H7 (cell line): ENCODE measurements around the gene TBL3. TPM values are rescaled to one million over a fixed set of nuclear protein-coding genes. Genes with fewer than 3 reads are reported as not detected.
A peak's percentile ranks its signal among the peaks of the same experiment; 100 is the strongest.

ENCODE experiments used
- DNase-seq: peaks from one replicate; pipeline ENCODE4 v3.0.0; 2012
- H3K27me3 ChIP-seq: 2 replicates; pipeline ENCODE4 v1.6.0; 2011; ENCODE audit warnings: mild to moderate bottlenecking, low read length; ENCODE audit not compliant: control insufficient read depth, insufficient read depth
- H3K36me3 ChIP-seq: replicated peaks from 2 replicates; pipeline ENCODE4 v1.5.1; 2011; ENCODE audit warnings: low read length; ENCODE audit not compliant: control insufficient read depth, insufficient read depth
- H3K4me3 ChIP-seq: 2 replicates; pipeline ENCODE4 v1.5.1; 2011; ENCODE audit warnings: low read depth, mild to moderate bottlenecking, control low read depth, low read length, moderate library complexity; ENCODE audit not compliant: insufficient read depth
- total RNA-seq: library from RNA; depleted of rRNA; stranded (reverse); fragments of >200 nt; shearing (Covaris generic); gene quantifications from 2 replicates; pipeline ENCODE4 v1.2.3, GENCODE V29; 2014

Gene TBL3
- total RNA-seq, 1 experiment from 2014 or later = 104 TPM

DNA sequence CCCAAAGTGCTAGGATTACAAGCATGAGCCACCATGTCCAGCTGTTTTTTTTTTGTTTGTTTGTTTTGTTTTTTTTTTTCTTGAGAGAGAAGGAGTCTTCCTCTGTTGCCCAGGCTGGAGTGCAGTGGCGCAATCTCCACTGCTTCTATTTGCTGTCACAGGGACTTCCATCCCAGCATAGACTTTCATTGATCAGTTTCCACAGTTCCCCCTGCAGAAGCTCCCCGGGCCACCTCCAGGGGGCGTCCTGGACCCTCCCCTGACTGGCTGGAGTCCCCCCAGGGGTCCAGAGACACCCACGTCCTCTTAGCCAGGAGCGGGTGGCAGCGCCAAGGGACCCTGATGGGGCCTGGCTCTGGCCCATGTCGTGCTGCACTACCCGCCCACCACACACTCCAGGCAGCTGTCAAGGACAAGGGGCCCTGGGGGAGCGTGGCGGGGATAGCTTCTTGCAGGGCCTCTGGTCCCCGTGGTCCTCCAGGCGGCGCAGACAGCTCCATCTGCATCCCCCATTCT, 44.6 kb downstream of the TBL3 start:
- Histone ChIP-seq H3K4me3 (no peak overlapping the region), H3K27me3 (peaks cover 26% of the 10 kb centered on the region), H3K36me3 (no peaks in the 10 kb centered on the region)
- DNase-seq = peak; percentile 85

- no peaks in the 10 kb centered on the region for H3K36me3 ChIP-seq
- DNase-seq = peak; percentile 92
- H3K27me3 ChIP-seq = peaks cover 32% of the 10 kb centered on the region
- H3K4me3 ChIP-seq = peak within 1 kb of the TSS; percentile 48
Measured at GRCh38 chr16:2019518-2019920, 47.7 kb downstream of the TBL3 start, which contains the start of gene NPW. NPW (plus strand) TSS chr16:2019785.

- DNase-seq = peak; percentile 86
Measured at GRCh38 chr16:2019921-2020831, 48.3 kb downstream of the TBL3 start.

DNA sequence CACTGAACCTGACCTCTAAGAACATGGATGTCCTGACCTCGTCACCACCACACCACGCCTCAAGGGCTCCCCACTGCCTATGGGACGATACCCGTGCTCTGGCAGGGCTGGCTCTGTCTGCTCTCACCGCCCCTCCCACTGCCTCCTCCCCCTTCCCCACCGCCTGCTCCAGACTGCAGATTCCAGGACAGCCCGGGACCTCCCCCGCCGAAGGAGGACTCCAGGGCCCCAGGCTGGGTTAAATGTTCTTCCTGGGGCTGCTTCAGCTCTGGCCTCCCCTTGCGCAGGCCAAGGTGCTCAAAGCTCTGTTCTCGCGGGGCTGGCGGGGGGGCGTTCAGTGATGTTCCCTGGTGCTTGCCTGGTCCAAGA, 50.9 kb downstream of the TBL3 start:
- Histone ChIP-seq H3K4me3 (peak overlapping the region; percentile 40), H3K36me3 (no peaks in the 10 kb centered on the region), H3K27me3 (peaks cover 45% of the 10 kb centered on the region)
- peak; percentile 96 for DNase-seq

More at GRCh38 chr16:2019921-2020831, 48.3 kb downstream of the TBL3 start:
- peak overlapping the region; percentile 48 for H3K4me3 ChIP-seq
- peaks cover 32% of the 10 kb centered on the region for H3K27me3 ChIP-seq
- H3K36me3 ChIP-seq = no peaks in the 10 kb centered on the region

GRCh38 chr16:2023092-2024031, 51.5 kb downstream of the TBL3 start:
- H3K27me3 ChIP-seq = peaks cover 45% of the 10 kb centered on the region
- H3K4me3 ChIP-seq = peak overlapping the region; percentile 40

DNA sequence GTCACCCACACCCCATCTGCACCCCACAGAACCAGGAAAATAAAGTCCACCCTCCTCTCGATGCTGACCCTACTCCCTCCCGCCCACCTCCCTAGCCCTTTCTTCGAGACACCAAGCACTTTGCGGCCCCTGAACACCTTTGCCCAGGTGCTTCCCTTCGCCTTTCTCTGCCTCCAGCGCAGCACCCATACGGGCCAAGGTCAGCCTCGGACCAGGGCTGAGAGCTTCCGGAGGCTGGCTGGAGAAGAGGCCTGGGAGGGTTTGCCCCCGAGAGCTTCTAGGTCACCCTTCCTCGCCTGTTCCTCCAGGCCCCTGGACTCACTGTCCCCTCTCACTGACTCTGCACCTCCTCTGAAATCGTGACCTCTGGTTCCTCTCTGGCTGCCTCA, 52.2 kb downstream of the TBL3 start:
- Histone ChIP-seq H3K36me3 (no peaks in the 10 kb centered on the region), H3K4me3 (peak overlapping the region; percentile 40; the same call in 1 of the 2 replicates), H3K27me3 (peaks cover 42% of the 10 kb centered on the region)
- peak; percentile 75 for DNase-seq

More at GRCh38 chr16:2023092-2024031, 51.5 kb downstream of the TBL3 start:
- DNase-seq = peak; percentile 99
- H3K36me3 ChIP-seq = no peaks in the 10 kb centered on the region

- no peak overlapping the region for H3K4me3 ChIP-seq
- no peaks in the 10 kb centered on the region for H3K36me3 ChIP-seq
- no peak for DNase-seq
- H3K27me3 ChIP-seq = peaks cover 30% of the 10 kb centered on the region
Measured at GRCh38 chr16:2025251-2025650, 53.4 kb downstream of the TBL3 start.

DNA sequence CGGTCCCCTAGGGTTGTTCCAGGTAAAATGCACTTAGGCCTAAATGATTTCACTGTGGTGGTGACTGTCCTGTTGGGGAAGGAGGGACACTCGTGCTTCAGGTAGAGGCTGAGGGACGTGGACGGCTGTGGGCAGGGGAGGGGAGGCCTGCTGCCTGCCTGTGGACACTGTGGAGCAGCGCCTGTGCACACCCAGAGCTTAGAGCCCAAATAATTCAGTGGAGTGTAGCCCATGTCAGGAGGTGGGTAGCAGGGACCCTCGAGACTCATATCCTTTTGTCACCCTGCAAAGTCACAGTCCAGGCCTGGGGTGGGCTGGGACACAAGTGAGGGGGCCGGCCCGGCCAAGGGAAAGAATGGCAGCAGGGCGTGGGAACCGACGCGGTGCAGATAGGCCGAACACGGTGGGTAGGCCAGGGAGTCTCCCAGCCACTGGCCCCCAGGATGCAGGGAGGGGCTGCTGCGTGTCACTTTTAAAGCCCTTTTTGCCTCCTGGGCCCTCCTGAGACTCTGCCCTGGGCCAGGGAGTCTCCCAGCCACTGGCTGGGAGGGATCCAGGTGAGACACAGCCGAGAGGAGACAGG, 54.1 kb downstream of the TBL3 start:
- Histone ChIP-seq H3K4me3 (no peak overlapping the region; the same call in 1 of the 2 replicates), H3K36me3 (no peaks in the 10 kb centered on the region), H3K27me3 (peaks cover 22% of the 10 kb centered on the region)
- no peak for DNase-seq

DNA sequence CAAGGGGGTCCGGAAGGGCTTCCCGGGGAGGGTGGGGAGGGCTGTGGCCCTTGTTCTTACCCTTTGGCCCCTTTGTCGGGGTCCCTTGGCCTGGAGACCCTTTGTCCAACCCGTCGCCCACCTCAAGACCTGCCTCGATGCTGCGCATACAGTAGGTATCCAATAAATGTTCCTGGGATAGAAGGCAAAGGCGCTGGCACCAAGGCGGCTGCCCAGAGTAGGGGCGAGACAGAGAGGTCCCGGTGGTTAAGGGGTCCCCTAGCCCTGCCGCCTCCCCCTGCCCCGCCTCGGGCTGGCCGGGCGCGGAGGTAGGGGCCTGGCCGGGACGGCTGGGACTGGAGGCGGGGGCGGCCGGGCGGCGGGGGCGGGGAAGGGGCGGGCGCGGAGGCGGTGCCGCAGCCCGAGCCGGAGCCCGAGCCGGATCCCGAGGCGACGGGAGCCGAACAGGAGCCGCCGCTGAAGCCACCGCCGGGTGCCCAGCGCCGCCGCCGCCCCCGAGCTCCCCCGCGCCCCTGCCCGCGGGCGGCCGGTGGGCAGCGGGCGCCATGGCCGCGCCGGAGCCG, 54.7 kb downstream of the TBL3 start, which contains the start of gene NHERF2:
Gene NHERF2 (plus strand): TSS at position 442 of the 563 bp plus-strand sequence. CDS start 104 bp downstream, at position 546.
- DNase-seq = peak; percentile 96
- Histone ChIP-seq H3K36me3 (no peaks in the 10 kb centered on the region), H3K4me3 (peak within 1 kb of the TSS; percentile 54), H3K27me3 (peaks cover 19% of the 10 kb centered on the region)

DNA sequence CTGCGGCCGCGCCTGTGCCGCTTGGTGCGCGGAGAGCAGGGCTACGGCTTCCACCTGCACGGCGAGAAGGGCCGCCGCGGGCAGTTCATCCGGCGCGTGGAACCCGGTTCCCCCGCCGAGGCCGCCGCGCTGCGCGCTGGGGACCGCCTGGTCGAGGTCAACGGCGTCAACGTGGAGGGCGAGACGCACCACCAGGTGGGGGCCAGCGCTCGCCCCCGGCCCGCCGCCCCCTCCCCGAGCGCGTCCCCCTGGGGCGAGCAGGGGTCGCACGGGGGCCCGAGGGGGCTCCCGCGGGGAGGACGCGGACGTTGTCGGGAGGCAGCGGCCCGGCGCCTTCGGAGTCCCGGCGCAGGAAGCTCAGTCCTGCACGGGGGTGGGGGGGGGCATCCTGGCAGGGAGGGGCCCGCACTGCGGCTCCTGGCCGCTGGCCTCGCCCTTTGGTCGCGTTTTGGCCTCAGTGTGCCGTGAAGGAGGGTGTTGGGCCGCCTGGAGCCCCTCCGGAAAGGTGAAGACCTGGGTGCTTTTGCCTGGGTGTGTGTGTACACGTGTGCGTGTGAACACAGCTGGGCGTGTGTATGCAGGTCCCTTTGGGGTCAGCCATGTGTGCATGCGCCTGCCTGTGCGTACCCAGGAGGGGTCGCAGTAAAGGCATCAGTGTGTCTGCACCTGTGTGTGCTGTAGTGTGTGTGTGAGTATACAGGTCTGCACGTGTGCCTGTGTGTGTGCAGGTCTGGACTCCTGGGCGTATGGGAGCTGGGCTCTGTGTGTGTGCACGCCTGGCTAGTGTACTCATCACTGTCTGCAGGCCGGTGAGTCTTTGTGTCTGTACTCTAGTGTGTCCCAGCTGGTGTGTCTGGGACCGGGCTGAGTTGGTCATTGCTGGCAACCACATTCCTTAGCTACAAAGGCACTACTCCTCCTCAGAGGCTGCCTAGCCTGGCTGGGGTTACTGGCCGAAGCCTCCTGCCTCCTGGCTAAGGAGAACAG, 55.5 kb downstream of the TBL3 start:
- peaks cover 16% of the 10 kb centered on the region for H3K27me3 ChIP-seq
- peak; percentile 86 for DNase-seq

GRCh38 chr16:2028146-2028545, 56.3 kb downstream of the TBL3 start:
- no peak for DNase-seq
- Histone ChIP-seq H3K4me3 (no peak overlapping the region), H3K36me3 (no peaks in the 10 kb centered on the region), H3K27me3 (peaks cover 16% of the 10 kb centered on the region)

More for the DNA sequence above, 55.5 kb downstream of the TBL3 start:
- Histone ChIP-seq H3K4me3 (peak overlapping the region; percentile 54), H3K36me3 (no peaks in the 10 kb centered on the region)

GRCh38 chr16:2028620-2029220, 56.9 kb downstream of the TBL3 start:
- no peaks in the 10 kb centered on the region for H3K36me3 ChIP-seq

More at GRCh38 chr16:2028620-2029220, 56.9 kb downstream of the TBL3 start:
- no peak overlapping the region for H3K4me3 ChIP-seq
- no peak for DNase-seq
- H3K27me3 ChIP-seq = peaks cover 16% of the 10 kb centered on the region
